ENCODE data around the gene VBP1. TPM values are rescaled to one million over a fixed set of nuclear protein-coding genes. Genes with fewer than 3 reads are reported as not detected.

Gene VBP1
- polyA plus RNA-seq, 1 donor (not counting 4 experiments of a cell fraction or from before 2014, with no cell fraction given), result 66.8 TPM

GRCh38 chrX:155211208-155211607 lies 5.1 kb upstream of the VBP1 start:
- H3K4me3 ChIP-seq (ENCODE audit: control insufficient read depth in 2 of 3, extremely low read depth in 1 of 3, insufficient read depth in 2 of 3, low read depth in 1 of 3, low read length in 3 of 3), result no peak overlapping the region
- no peaks in the 10 kb centered on the region for H3K9me3 ChIP-seq (ENCODE audit: control insufficient read depth, low read depth, low read length)
- H3K27me3 ChIP-seq (ENCODE audit: control insufficient read depth, extremely low read depth, insufficient read depth, low read length), result no peaks in the 10 kb centered on the region
- dilution Hi-C loops (cut with MboI; ENCODE audit: extremely low pct_ligation_motif_present, low sequenced_read_pairs), result no loop called here
- H3K4me1 ChIP-seq (ENCODE audit: control insufficient read depth, extremely low read depth, insufficient read depth, low read length), result peaks cover 4% of the 10 kb centered on the region
- DNase-seq (ENCODE audit: low read depth, low spot score) (no peak), FAIRE-seq (no peak)
- H3K27ac ChIP-seq (ENCODE audit: control insufficient read depth, insufficient read depth, low read length), result no peak overlapping the region
- no peak overlapping the region for H3K4me2 ChIP-seq (ENCODE audit: control insufficient read depth, extremely low read depth, insufficient read depth, low read depth, low read length)
- H3K9ac ChIP-seq (ENCODE audit: control insufficient read depth, extremely low read depth, insufficient read depth, low read length), result no peak overlapping the region
- no peaks in the 10 kb centered on the region for H4K20me1 ChIP-seq (ENCODE audit: control insufficient read depth, extremely low read depth, insufficient read depth, low read length)
- no peak overlapping the region for H2AFZ ChIP-seq (ENCODE audit: control insufficient read depth, low read length)
- H3K79me2 ChIP-seq (ENCODE audit: control insufficient read depth, insufficient read depth, low read length), result no peaks in the 10 kb centered on the region
- TF ChIP-seq CTCF (optimal IDR thresholded peaks at IDR 0.05 in 1 of 3, IDR thresholded peaks at IDR 0.05 in 1 of 3, conservative IDR thresholded peaks at IDR 0.05 in 1 of 3; ENCODE audit: extremely low read depth in 1 of 3, insufficient read depth in 2 of 3, low read length in 3 of 3), result no peak
- no peaks in the 10 kb centered on the region for H3K9me1 ChIP-seq (ENCODE audit: control insufficient read depth, extremely low read depth, insufficient read depth, low read length)
- no peaks in the 10 kb centered on the region for H3K36me3 ChIP-seq (ENCODE audit: control insufficient read depth in 2 of 2, extremely low read depth in 1 of 2, insufficient read depth in 2 of 2, low read length in 2 of 2)

GRCh38 chrX:155213731-155214130 lies 2.5 kb upstream of the VBP1 start:
- Histone ChIP-seq H3K9me3 (ENCODE audit: control insufficient read depth, low read depth, low read length) (no peaks in the 10 kb centered on the region), H3K4me1 (ENCODE audit: control insufficient read depth, extremely low read depth, insufficient read depth, low read length) (peaks cover 4% of the 10 kb centered on the region), H3K4me3 (ENCODE audit: control insufficient read depth in 2 of 3, extremely low read depth in 1 of 3, insufficient read depth in 2 of 3, low read depth in 1 of 3, low read length in 3 of 3) (no peak overlapping the region), H3K27ac (ENCODE audit: control insufficient read depth, insufficient read depth, low read length) (no peak overlapping the region), H2AFZ (ENCODE audit: control insufficient read depth, low read length) (no peak overlapping the region), H3K27me3 (ENCODE audit: control insufficient read depth, extremely low read depth, insufficient read depth, low read length) (no peaks in the 10 kb centered on the region), H3K9ac (ENCODE audit: control insufficient read depth, extremely low read depth, insufficient read depth, low read length) (no peak overlapping the region), H4K20me1 (ENCODE audit: control insufficient read depth, extremely low read depth, insufficient read depth, low read length) (no peaks in the 10 kb centered on the region), H3K36me3 (ENCODE audit: control insufficient read depth in 2 of 2, extremely low read depth in 1 of 2, insufficient read depth in 2 of 2, low read length in 2 of 2) (no peaks in the 10 kb centered on the region), H3K79me2 (ENCODE audit: control insufficient read depth, insufficient read depth, low read length) (peaks cover 19% of the 10 kb centered on the region), H3K4me2 (ENCODE audit: control insufficient read depth, extremely low read depth, insufficient read depth, low read depth, low read length) (no peak overlapping the region), H3K9me1 (ENCODE audit: control insufficient read depth, extremely low read depth, insufficient read depth, low read length) (no peaks in the 10 kb centered on the region)
- TF ChIP-seq EZH2 (IDR thresholded peaks at IDR 0.05; ENCODE audit: low read length) (no peak), CTCF (optimal IDR thresholded peaks at IDR 0.05 in 1 of 3, IDR thresholded peaks at IDR 0.05 in 1 of 3, conservative IDR thresholded peaks at IDR 0.05 in 1 of 3; ENCODE audit: extremely low read depth in 1 of 3, insufficient read depth in 2 of 3, low read length in 3 of 3) (no peak)
- no peak for FAIRE-seq
- no peak for DNase-seq (ENCODE audit: low read depth, low spot score)
- dilution Hi-C loops (cut with MboI; ENCODE audit: extremely low pct_ligation_motif_present, low sequenced_read_pairs), result no loop called here

Measured in keratinocyte (primary cell).